Fibroblast of peridontal ligament (primary cell): ENCODE results near the gene SPSB1.

Source experiments
- DNase-seq: peaks from one replicate; pipeline ENCODE4 v3.0.0-alpha.2; 2010; ENCODE audit errors: extremely low read depth

SPSB1 gene

GRCh38 chr1:9418851-9419250 lies 126.2 kb downstream of the SPSB1 start:
- no peak for DNase-seq
